GM23338 (cell line): ENCODE measurements around the gene CWC27. TPM values are rescaled to one million over a fixed set of nuclear protein-coding genes. Genes with fewer than 3 reads are reported as not detected.

Experiments used
- ATAC-seq: fragments of 200-7000 bp; cut with Tn5 transposase; 3 replicates; pipeline ENCODE4 v1.9.1; 2020
- DNase-seq: peaks from one replicate; pipeline ENCODE4 v3.0.0-alpha.2; 2015; ENCODE audit warnings: low spot score
- H2AFZ ChIP-seq: fragments of 200-600 bp; sonication (generic); 2 replicates; pipeline ENCODE4 v1.8.0; 2016; ENCODE audit warnings: antibody characterized with exemption, mild to moderate bottlenecking, moderate library complexity
- H3F3A ChIP-seq: fragments of 200-600 bp; sonication (generic); replicated peaks from 2 replicates; pipeline ENCODE4 v1.8.0; 2017; ENCODE audit warnings: antibody characterized with exemption, mixed run types, low read depth
- H3K27ac ChIP-seq: fragments of 200-600 bp; sonication (generic); 2 replicates; pipeline ENCODE4 v1.6.1; 2016; ENCODE audit warnings: low read depth
- H3K27me3 ChIP-seq: fragments of 200-600 bp; sonication (generic); 2 replicates; pipeline ENCODE4 v1.8.0; 2016; ENCODE audit warnings: mild to moderate bottlenecking, mixed run types, moderate library complexity; ENCODE audit not compliant: insufficient read depth
- H3K36me3 ChIP-seq: fragments of 200-600 bp; sonication (generic); 2 replicates; pipeline ENCODE4 v1.8.0; 2016; ENCODE audit warnings: mild to moderate bottlenecking; ENCODE audit not compliant: insufficient read depth
- H3K4me1 ChIP-seq: fragments of 200-600 bp; sonication (generic); 2 replicates; pipeline ENCODE4 v1.8.0; 2016; ENCODE audit warnings: mild to moderate bottlenecking, moderate library complexity; ENCODE audit not compliant: insufficient read depth
- H3K4me2 ChIP-seq: fragments of 200-600 bp; sonication (generic); 2 replicates; pipeline ENCODE4 v1.7.1; 2017; ENCODE audit warnings: mixed run types
- H3K4me3 ChIP-seq: fragments of 200-600 bp; sonication (generic); 2 replicates; pipeline ENCODE4 v1.6.1; 2016; ENCODE audit warnings: mixed run types
- H3K79me2 ChIP-seq: fragments of 200-600 bp; sonication (generic); replicated peaks from 2 replicates; pipeline ENCODE4 v1.8.0; 2017; ENCODE audit warnings: mild to moderate bottlenecking; ENCODE audit not compliant: insufficient read depth
- H3K9me2 ChIP-seq: fragments of 200-600 bp; sonication (generic); 2 replicates; pipeline ENCODE4 v1.8.0; 2017; ENCODE audit not compliant: insufficient read depth
- H4K20me1 ChIP-seq: fragments of 200-600 bp; sonication (generic); replicated peaks from 2 replicates; pipeline ENCODE4 v1.8.0; 2017; ENCODE audit warnings: mild to moderate bottlenecking; ENCODE audit not compliant: insufficient read depth
- H3K27ac Mint-ChIP-seq: 2 replicates; pipeline ENCODE4 v1.8.0; 2020; ENCODE audit warnings: inconsistent platforms, mild to moderate bottlenecking, moderate library complexity, mixed read lengths
- H3K27me3 Mint-ChIP-seq: 3 replicates; pipeline ENCODE4 v1.8.0; 2022; ENCODE audit warnings: low read depth, mild to moderate bottlenecking, moderate library complexity, mixed read lengths, inconsistent platforms; ENCODE audit not compliant: insufficient read depth, poor library complexity
- H3K36me3 Mint-ChIP-seq: 3 replicates; pipeline ENCODE4 v1.8.0; 2021; ENCODE audit warnings: low read depth, mild to moderate bottlenecking, inconsistent platforms, moderate library complexity, mixed read lengths
- H3K4me1 Mint-ChIP-seq: 3 replicates; pipeline ENCODE4 v1.8.0; 2020; ENCODE audit warnings: mild to moderate bottlenecking, inconsistent platforms, mixed read lengths
- H3K4me3 Mint-ChIP-seq: 3 replicates; pipeline ENCODE4 v1.8.0; 2021; ENCODE audit warnings: moderate library complexity, mild to moderate bottlenecking, inconsistent platforms, mixed read lengths
- H3K9me3 Mint-ChIP-seq: 3 replicates; pipeline ENCODE4 v1.8.0; 2020; ENCODE audit warnings: moderate library complexity, mild to moderate bottlenecking, inconsistent platforms, mixed read lengths
- EZH2phosphoT487 ChIP-seq: fragments of 200-600 bp; sonication (generic); IDR thresholded peaks from one replicate; pipeline ENCODE4 v1.8.1; 2018; ENCODE audit warnings: antibody characterized with exemption; ENCODE audit not compliant: unreplicated experiment
- JUNB ChIP-seq: IDR thresholded peaks from one replicate; pipeline ENCODE4 v1.6.1; 2016; ENCODE audit warnings: antibody characterized with exemption; ENCODE audit not compliant: unreplicated experiment
- NANOG ChIP-seq: IDR thresholded peaks from 2 replicates; pipeline ENCODE4 v1.6.1; 2016; ENCODE audit warnings: antibody characterized with exemption, borderline replicate concordance
- STAT1 ChIP-seq: IDR thresholded peaks from one replicate; pipeline ENCODE4 v1.6.1; 2016; ENCODE audit warnings: antibody characterized with exemption; ENCODE audit not compliant: unreplicated experiment
- ZNF331 ChIP-seq: fragments of 250-450 bp; sonication (Bioruptor Pico); IDR thresholded peaks from 2 replicates; pipeline ENCODE4 v1.5.0; 2020; ENCODE audit warnings: low read depth, mild to moderate bottlenecking, moderate library complexity
- polyA plus RNA-seq: library from polyadenylated mRNA; unstranded; fragments of >200 nt; fragmentation: Nextera tagmentation; extraction: Ambion mirVana; gene quantifications from 2 replicates; pipeline ENCODE4 v1.2.1, GENCODE V29; 2016
- total RNA-seq: library from RNA; depleted of rRNA; stranded (reverse); fragments of >200 nt; shearing (Covaris generic); gene quantifications from 2 replicates; pipeline ENCODE4 v1.2.3, GENCODE V29; 2014
- TF ChIP-seq, protein P1 (sequence below): IDR thresholded peaks from one replicate; pipeline ENCODE4 v1.6.1; 2018; ENCODE audit warnings: antibody characterized with exemption; ENCODE audit not compliant: unreplicated experiment
- TF ChIP-seq, protein P2 (sequence below), 2 experiments: fragments of 200-600 bp in 1 of 2; sonication (generic) in 1 of 2; conservative IDR thresholded peaks; 2 replicates each; pipeline versions ENCODE4 v1.5.1 to v1.6.1; 2016 to 2017; ENCODE audit warnings: antibody characterized with exemption in 2 of 2, low read depth in 2 of 2, mild to moderate bottlenecking in 2 of 2, moderate library complexity in 1 of 2
- TF ChIP-seq, protein P3 (sequence below): IDR thresholded peaks from 2 replicates; pipeline ENCODE4 v1.6.1; 2016; ENCODE audit warnings: antibody characterized with exemption

CWC27 gene
- total and polyA plus RNA-seq, 2 experiments from 2014 or later: 27.7 to 115 TPM

DNA sequence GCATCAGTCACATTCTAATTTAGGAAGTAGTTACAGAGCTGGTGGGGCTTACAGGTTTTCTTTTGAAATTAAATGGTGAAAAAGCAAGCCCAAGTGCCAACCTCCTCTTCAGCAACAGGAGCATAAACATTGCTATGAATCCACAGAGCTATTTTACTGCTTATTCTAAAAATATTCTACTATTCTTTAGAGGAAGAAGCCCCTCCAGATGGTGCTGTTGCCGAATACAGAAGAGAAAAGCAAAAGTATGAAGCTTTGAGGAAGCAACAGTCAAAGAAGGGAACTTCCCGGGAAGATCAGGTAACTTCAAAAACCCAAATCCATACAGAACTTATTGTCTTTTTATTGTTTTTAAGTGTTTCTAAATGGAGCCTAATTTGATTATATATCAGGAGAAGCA is 202.8 kb downstream of the CWC27 start (continued):
- TF ChIP-seq, protein P1, sequence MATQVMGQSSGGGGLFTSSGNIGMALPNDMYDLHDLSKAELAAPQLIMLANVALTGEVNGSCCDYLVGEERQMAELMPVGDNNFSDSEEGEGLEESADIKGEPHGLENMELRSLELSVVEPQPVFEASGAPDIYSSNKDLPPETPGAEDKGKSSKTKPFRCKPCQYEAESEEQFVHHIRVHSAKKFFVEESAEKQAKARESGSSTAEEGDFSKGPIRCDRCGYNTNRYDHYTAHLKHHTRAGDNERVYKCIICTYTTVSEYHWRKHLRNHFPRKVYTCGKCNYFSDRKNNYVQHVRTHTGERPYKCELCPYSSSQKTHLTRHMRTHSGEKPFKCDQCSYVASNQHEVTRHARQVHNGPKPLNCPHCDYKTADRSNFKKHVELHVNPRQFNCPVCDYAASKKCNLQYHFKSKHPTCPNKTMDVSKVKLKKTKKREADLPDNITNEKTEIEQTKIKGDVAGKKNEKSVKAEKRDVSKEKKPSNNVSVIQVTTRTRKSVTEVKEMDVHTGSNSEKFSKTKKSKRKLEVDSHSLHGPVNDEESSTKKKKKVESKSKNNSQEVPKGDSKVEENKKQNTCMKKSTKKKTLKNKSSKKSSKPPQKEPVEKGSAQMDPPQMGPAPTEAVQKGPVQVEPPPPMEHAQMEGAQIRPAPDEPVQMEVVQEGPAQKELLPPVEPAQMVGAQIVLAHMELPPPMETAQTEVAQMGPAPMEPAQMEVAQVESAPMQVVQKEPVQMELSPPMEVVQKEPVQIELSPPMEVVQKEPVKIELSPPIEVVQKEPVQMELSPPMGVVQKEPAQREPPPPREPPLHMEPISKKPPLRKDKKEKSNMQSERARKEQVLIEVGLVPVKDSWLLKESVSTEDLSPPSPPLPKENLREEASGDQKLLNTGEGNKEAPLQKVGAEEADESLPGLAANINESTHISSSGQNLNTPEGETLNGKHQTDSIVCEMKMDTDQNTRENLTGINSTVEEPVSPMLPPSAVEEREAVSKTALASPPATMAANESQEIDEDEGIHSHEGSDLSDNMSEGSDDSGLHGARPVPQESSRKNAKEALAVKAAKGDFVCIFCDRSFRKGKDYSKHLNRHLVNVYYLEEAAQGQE: no peak
- TF ChIP-seq ZNF331: no peak
- TF ChIP-seq STAT1: no peak
- TF ChIP-seq, protein P2, sequence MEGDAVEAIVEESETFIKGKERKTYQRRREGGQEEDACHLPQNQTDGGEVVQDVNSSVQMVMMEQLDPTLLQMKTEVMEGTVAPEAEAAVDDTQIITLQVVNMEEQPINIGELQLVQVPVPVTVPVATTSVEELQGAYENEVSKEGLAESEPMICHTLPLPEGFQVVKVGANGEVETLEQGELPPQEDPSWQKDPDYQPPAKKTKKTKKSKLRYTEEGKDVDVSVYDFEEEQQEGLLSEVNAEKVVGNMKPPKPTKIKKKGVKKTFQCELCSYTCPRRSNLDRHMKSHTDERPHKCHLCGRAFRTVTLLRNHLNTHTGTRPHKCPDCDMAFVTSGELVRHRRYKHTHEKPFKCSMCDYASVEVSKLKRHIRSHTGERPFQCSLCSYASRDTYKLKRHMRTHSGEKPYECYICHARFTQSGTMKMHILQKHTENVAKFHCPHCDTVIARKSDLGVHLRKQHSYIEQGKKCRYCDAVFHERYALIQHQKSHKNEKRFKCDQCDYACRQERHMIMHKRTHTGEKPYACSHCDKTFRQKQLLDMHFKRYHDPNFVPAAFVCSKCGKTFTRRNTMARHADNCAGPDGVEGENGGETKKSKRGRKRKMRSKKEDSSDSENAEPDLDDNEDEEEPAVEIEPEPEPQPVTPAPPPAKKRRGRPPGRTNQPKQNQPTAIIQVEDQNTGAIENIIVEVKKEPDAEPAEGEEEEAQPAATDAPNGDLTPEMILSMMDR (conservative IDR thresholded peaks at IDR 0.05; ENCODE audit: low read depth in 2 of 2): no peak; a peak in 1 of 4 replicates

DNA sequence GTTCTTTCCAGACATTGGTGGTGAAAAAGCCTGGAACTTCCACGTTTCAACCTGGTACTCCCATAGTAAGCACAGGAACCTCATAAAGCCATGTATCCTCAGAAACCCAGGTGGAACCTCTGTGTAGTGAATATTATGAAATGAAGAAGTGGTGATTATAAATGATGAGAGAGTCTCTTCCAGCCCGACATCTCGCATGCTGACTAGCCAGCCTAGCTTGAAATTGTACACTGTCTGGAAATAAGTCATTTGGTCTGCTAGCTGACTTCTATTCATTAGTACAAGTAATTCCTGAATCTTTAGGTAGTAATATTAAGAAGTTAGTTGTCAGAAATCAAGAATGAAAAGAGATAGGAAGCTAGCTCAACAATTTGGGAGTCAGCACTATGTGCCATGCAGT is 203.3 kb downstream of the CWC27 start:
- Histone ChIP-seq H3F3A (no peaks in the 10 kb centered on the region), H3K4me1 (no peaks in the 10 kb centered on the region), H4K20me1 (no peaks in the 10 kb centered on the region), H3K4me2 (no peak overlapping the region), H3K9me2 (no peaks in the 10 kb centered on the region), H3K79me2 (no peaks in the 10 kb centered on the region), H3K27ac (no peak overlapping the region), H3K36me3 (no peaks in the 10 kb centered on the region), H3K27me3 (no peaks in the 10 kb centered on the region), H2AFZ (no peak overlapping the region), H3K4me3 (no peak overlapping the region)
- H3K4me1 Mint-ChIP-seq: peaks cover 3% of the 10 kb centered on the region; the same call in 1 of the 3 replicates
- H3K36me3 Mint-ChIP-seq: peaks cover 20% of the 10 kb centered on the region; the same call in 2 of the 3 replicates
- no peak for ATAC-seq
- no peaks in the 10 kb centered on the region for H3K9me3 Mint-ChIP-seq
- no peak overlapping the region for H3K4me3 Mint-ChIP-seq
- TF ChIP-seq ZNF331 (no peak), NANOG (no peak), JUNB (no peak), EZH2phosphoT487 (no peak)
- TF ChIP-seq, protein P1: no peak
- TF ChIP-seq, protein P3, sequence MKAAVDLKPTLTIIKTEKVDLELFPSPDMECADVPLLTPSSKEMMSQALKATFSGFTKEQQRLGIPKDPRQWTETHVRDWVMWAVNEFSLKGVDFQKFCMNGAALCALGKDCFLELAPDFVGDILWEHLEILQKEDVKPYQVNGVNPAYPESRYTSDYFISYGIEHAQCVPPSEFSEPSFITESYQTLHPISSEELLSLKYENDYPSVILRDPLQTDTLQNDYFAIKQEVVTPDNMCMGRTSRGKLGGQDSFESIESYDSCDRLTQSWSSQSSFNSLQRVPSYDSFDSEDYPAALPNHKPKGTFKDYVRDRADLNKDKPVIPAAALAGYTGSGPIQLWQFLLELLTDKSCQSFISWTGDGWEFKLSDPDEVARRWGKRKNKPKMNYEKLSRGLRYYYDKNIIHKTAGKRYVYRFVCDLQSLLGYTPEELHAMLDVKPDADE: no peak
- no peak overlapping the region; the same call in 1 of the 2 replicates for H3K27ac Mint-ChIP-seq
- DNase-seq: no peak
- H3K27me3 Mint-ChIP-seq: peaks cover 3% of the 10 kb centered on the region
